Liver (tissue), 9 donors: ENCODE results near the gene PSMB10. TPM values are rescaled to one million over a fixed set of nuclear protein-coding genes. Genes with fewer than 3 reads are reported as not detected.

Experiments used
- DNase-seq: peaks from one replicate; pipeline ENCODE4 v3.0.0-alpha.2; 2017; ENCODE audit warnings: low spot score
- H3K27ac ChIP-seq, 2 donors: one replicate each; pipeline ENCODE4 v1.7.0; 2013; ENCODE audit warnings: inconsistent platforms in 2 of 2, low read length in 2 of 2, control low read depth in 1 of 2, low read depth in 1 of 2, mild to moderate bottlenecking in 1 of 2
- H3K27me3 ChIP-seq, 4 donors: one replicate each; pipeline versions ENCODE4 v1.6.1 to v1.7.0; 2013; ENCODE audit warnings: low read length in 3 of 4, inconsistent platforms in 1 of 4, mild to moderate bottlenecking in 1 of 4, moderate library complexity in 1 of 4; ENCODE audit not compliant: control insufficient read depth in 4 of 4, insufficient read depth in 4 of 4
- H3K36me3 ChIP-seq, 4 donors: one replicate each; pipeline versions ENCODE4 v1.6.1 to v1.7.0; 2013; ENCODE audit warnings: low read length in 3 of 4, mild to moderate bottlenecking in 3 of 4, low read depth in 1 of 4, moderate library complexity in 1 of 4; ENCODE audit not compliant: control insufficient read depth in 4 of 4, insufficient read depth in 3 of 4
- H3K4me1 ChIP-seq, 4 donors: one replicate each; pipeline versions ENCODE4 v1.6.1 to v1.7.0; 2013; ENCODE audit warnings: low read length in 3 of 4, mild to moderate bottlenecking in 3 of 4, moderate library complexity in 1 of 4; ENCODE audit not compliant: control insufficient read depth in 4 of 4, insufficient read depth in 4 of 4
- H3K4me3 ChIP-seq, 3 donors: one replicate each; pipeline versions ENCODE4 v1.6.1 to v1.7.0; 2013; ENCODE audit warnings: low read length in 3 of 3, control low read depth in 1 of 3, low read depth in 1 of 3, mild to moderate bottlenecking in 1 of 3
- H3K9ac ChIP-seq, 2 donors: one replicate each; pipeline ENCODE4 v1.7.0; 2013; ENCODE audit warnings: low read length in 2 of 2, mild to moderate bottlenecking in 2 of 2, moderate library complexity in 2 of 2, control low read depth in 1 of 2, low read depth in 1 of 2
- H3K9me3 ChIP-seq, 4 donors: one replicate each; pipeline versions ENCODE4 v1.6.1 to v1.7.0; 2013; ENCODE audit warnings: low read length in 3 of 4; ENCODE audit not compliant: control insufficient read depth in 4 of 4
- EGR1 ChIP-seq, 2 donors: IDR thresholded peaks; 2 replicates each; pipeline ENCODE4 v1.6.1; 2016 to 2018; ENCODE audit warnings: antibody characterized with exemption in 2 of 2, low read depth in 2 of 2
- FOXA1 ChIP-seq: IDR thresholded peaks from 2 replicates; pipeline ENCODE4 v1.6.1; 2016; ENCODE audit warnings: antibody characterized with exemption
- FOXA2 ChIP-seq: IDR thresholded peaks from 2 replicates; pipeline ENCODE4 v1.6.1; 2016; ENCODE audit warnings: antibody characterized with exemption
- GABPA ChIP-seq, 2 donors: IDR thresholded peaks in 1 of 2; conservative IDR thresholded peaks in 1 of 2; 2 replicates each; pipeline ENCODE4 v1.6.1; 2016; ENCODE audit warnings: antibody characterized with exemption in 2 of 2, mild to moderate bottlenecking in 1 of 2, moderate library complexity in 1 of 2
- HNF4A ChIP-seq, 2 donors: conservative IDR thresholded peaks; 2 replicates each; pipeline ENCODE4 v1.6.1; 2016; ENCODE audit warnings: antibody characterized with exemption in 2 of 2, mild to moderate bottlenecking in 2 of 2
- HNF4G ChIP-seq: IDR thresholded peaks from 2 replicates; pipeline ENCODE4 v1.6.1; 2016; ENCODE audit warnings: antibody characterized with exemption
- JUND ChIP-seq, 2 donors: IDR thresholded peaks; 2 replicates each; pipeline ENCODE4 v1.6.1; 2016; ENCODE audit warnings: antibody characterized with exemption in 2 of 2
- NR2F2 ChIP-seq: IDR thresholded peaks from 2 replicates; pipeline ENCODE4 v1.6.1; 2016; ENCODE audit warnings: antibody characterized with exemption
- RAD21 ChIP-seq, 2 donors: IDR thresholded peaks; 2 replicates each; pipeline ENCODE4 v1.6.1; 2016; ENCODE audit warnings: antibody characterized with exemption in 2 of 2, mild to moderate bottlenecking in 2 of 2
- RXRA ChIP-seq, 2 donors: IDR thresholded peaks; 2 replicates each; pipeline ENCODE4 v1.6.1; 2017 to 2018; ENCODE audit warnings: antibody characterized with exemption in 2 of 2, mild to moderate bottlenecking in 1 of 2
- SP1 ChIP-seq: IDR thresholded peaks from 2 replicates; pipeline ENCODE4 v1.6.1; 2018; ENCODE audit warnings: antibody characterized with exemption, mild to moderate bottlenecking
- TAF1 ChIP-seq: conservative IDR thresholded peaks from 2 replicates; pipeline ENCODE4 v1.6.1; 2016; ENCODE audit warnings: antibody characterized with exemption, mild to moderate bottlenecking
- YY1 ChIP-seq: IDR thresholded peaks from 2 replicates; pipeline ENCODE4 v1.6.1; 2016; ENCODE audit warnings: antibody characterized with exemption, mild to moderate bottlenecking
- WGBS: extraction: QIAGEN DNeasy Blood & Tissue Kit; methylation state at CpG from one replicate; pipeline ENCODE4 v1.1.7; 2013; 5-methylcytosine and 5-hydroxymethylcytosine counted together
- polyA plus RNA-seq, 2 donors: library from polyadenylated mRNA; stranded (reverse) in 1 of 2; unstranded in 1 of 2; fragments of 200-250 nt in 1 of 2; fragments of >200 nt in 1 of 2; fragmentation: Nextera tagmentation in 1 of 2; extraction: Ambion mirVana in 1 of 2; gene quantifications; one replicate each; pipeline versions ENCODE4 v1.2.1 to v1.2.3, GENCODE V29; 2013 to 2015
- total RNA-seq, 2 donors: library from RNA; depleted of rRNA; stranded (reverse); fragments of >200 nt; gene quantifications; one replicate each; pipeline ENCODE4 v1.2.3, GENCODE V29; 2014
- TF ChIP-seq, protein P1 (sequence below): IDR thresholded peaks from 2 replicates; pipeline ENCODE4 v1.6.1; 2016; ENCODE audit warnings: antibody characterized with exemption, mild to moderate bottlenecking
- TF ChIP-seq, protein P2 (sequence below): IDR thresholded peaks from 2 replicates; pipeline ENCODE4 v1.6.1; 2016; ENCODE audit warnings: antibody characterized with exemption
- TF ChIP-seq, protein P3 (sequence below): IDR thresholded peaks from 2 replicates; pipeline ENCODE4 v1.6.1; 2016; ENCODE audit warnings: antibody characterized with exemption
- TF ChIP-seq, protein P4 (sequence below): IDR thresholded peaks from 2 replicates; pipeline ENCODE4 v1.6.1; 2016; ENCODE audit warnings: antibody characterized with exemption
- TF ChIP-seq, protein P5 (sequence below): fragments of 150-350 bp; IDR thresholded peaks from 2 replicates; pipeline ENCODE4 v1.5.1; 2017; ENCODE audit warnings: improper control_type of control experiment, low read depth, low read length; ENCODE audit not compliant: missing input control
- donor health status: healthy.
- donor health status: healthy.
- donor health status: healthy.
- donor health status: healthy.
- donor health status: healthy.

Gene PSMB10
- total and polyA plus RNA-seq, 4 donors = 24.8 to 48.2 (median 32.3) TPM

DNA sequence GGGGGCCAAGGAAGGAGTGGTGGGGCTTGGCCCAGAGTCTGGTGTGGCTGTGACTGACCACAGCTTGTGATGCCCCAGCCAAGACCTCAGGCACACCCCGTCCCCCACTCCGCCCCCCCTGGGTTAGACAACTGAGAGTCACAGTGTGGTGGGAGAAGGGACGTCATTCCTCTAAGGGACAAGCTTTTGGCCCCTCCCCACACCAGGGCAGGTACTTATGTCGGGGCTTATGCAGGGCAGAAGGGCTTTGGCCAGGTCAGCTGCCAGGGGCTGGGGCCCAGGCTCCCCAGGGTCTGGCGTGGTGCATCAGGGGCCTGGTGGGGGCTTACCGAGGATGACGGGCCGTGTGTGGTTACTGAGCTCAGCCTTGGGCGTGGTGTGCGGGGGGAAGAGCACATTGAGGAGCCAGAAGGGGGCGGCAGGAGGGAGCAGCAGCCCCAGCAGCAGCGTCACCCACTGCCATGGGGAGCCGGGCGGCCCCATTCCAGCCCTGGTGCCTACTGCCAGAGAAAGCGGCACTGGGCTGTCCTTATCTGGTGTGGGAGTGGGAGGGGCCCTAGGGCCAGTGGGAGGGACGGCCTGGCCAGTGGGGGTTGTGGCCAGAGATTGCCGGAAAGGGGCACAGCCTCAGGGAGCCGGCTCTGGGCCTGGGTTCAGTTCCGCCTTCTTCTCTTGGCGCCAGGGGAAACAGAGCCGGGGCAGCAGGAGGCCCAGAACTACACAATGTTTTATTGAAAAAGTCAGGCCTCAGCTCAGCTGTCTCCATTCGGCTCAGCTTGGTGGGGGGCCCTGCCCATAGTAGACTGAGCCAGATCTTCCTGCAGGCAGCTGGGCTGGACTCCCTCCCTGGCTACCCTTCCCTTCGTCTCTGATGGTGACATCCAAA, 7.2 kb upstream of the PSMB10 start, which contains the start of gene LCAT:
TSS of gene LCAT (minus strand) at position 502 of the 886 bp plus-strand sequence. CDS start at position 483, 19 bp downstream.
- WGBS = 24% methylated on average over 23 of the region's 23 CpGs
- DNase-seq = peak; percentile 54
- peaks cover 12 to 39% (median 16%) of the 10 kb centered on the region in 4 donors for H3K36me3 ChIP-seq
- H3K27ac ChIP-seq = peak within 1 kb of the TSS; percentile 71 to 85
- H3K9ac ChIP-seq = no peak within 1 kb of the TSS
- peak in 1 of 2 donors; percentile 57 for TF ChIP-seq GABPA (IDR thresholded peaks at IDR 0.05 in 1 of 2, conservative IDR thresholded peaks at IDR 0.05 in 1 of 2)
- no peak for TF ChIP-seq NR2F2
- peak; percentile 60 for TF ChIP-seq YY1
- TF ChIP-seq, protein P1, sequence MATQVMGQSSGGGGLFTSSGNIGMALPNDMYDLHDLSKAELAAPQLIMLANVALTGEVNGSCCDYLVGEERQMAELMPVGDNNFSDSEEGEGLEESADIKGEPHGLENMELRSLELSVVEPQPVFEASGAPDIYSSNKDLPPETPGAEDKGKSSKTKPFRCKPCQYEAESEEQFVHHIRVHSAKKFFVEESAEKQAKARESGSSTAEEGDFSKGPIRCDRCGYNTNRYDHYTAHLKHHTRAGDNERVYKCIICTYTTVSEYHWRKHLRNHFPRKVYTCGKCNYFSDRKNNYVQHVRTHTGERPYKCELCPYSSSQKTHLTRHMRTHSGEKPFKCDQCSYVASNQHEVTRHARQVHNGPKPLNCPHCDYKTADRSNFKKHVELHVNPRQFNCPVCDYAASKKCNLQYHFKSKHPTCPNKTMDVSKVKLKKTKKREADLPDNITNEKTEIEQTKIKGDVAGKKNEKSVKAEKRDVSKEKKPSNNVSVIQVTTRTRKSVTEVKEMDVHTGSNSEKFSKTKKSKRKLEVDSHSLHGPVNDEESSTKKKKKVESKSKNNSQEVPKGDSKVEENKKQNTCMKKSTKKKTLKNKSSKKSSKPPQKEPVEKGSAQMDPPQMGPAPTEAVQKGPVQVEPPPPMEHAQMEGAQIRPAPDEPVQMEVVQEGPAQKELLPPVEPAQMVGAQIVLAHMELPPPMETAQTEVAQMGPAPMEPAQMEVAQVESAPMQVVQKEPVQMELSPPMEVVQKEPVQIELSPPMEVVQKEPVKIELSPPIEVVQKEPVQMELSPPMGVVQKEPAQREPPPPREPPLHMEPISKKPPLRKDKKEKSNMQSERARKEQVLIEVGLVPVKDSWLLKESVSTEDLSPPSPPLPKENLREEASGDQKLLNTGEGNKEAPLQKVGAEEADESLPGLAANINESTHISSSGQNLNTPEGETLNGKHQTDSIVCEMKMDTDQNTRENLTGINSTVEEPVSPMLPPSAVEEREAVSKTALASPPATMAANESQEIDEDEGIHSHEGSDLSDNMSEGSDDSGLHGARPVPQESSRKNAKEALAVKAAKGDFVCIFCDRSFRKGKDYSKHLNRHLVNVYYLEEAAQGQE = peak; percentile 85
- TF ChIP-seq, protein P2, sequence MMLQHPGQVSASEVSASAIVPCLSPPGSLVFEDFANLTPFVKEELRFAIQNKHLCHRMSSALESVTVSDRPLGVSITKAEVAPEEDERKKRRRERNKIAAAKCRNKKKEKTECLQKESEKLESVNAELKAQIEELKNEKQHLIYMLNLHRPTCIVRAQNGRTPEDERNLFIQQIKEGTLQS = no peak
- TF ChIP-seq, protein P3, sequence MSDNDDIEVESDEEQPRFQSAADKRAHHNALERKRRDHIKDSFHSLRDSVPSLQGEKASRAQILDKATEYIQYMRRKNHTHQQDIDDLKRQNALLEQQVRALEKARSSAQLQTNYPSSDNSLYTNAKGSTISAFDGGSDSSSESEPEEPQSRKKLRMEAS = no peak
- TF ChIP-seq SP1 = peak; percentile 66
- TF ChIP-seq HNF4G = peak; percentile 5
- TF ChIP-seq HNF4A (conservative IDR thresholded peaks at IDR 0.05) = peak; percentile 15 to 52
- peak; percentile 15 for TF ChIP-seq FOXA1
- peak; percentile 58 to 72 for TF ChIP-seq RXRA (IDR thresholded peaks at IDR 0.05)
- peak in 1 of 2 donors; percentile 49 for TF ChIP-seq EGR1 (IDR thresholded peaks at IDR 0.05; ENCODE audit: low read depth in 2 of 2)
- TF ChIP-seq, protein P4, sequence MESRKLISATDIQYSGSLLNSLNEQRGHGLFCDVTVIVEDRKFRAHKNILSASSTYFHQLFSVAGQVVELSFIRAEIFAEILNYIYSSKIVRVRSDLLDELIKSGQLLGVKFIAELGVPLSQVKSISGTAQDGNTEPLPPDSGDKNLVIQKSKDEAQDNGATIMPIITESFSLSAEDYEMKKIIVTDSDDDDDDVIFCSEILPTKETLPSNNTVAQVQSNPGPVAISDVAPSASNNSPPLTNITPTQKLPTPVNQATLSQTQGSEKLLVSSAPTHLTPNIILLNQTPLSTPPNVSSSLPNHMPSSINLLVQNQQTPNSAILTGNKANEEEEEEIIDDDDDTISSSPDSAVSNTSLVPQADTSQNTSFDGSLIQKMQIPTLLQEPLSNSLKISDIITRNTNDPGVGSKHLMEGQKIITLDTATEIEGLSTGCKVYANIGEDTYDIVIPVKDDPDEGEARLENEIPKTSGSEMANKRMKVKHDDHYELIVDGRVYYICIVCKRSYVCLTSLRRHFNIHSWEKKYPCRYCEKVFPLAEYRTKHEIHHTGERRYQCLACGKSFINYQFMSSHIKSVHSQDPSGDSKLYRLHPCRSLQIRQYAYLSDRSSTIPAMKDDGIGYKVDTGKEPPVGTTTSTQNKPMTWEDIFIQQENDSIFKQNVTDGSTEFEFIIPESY = no peak
- TF ChIP-seq, protein P5, sequence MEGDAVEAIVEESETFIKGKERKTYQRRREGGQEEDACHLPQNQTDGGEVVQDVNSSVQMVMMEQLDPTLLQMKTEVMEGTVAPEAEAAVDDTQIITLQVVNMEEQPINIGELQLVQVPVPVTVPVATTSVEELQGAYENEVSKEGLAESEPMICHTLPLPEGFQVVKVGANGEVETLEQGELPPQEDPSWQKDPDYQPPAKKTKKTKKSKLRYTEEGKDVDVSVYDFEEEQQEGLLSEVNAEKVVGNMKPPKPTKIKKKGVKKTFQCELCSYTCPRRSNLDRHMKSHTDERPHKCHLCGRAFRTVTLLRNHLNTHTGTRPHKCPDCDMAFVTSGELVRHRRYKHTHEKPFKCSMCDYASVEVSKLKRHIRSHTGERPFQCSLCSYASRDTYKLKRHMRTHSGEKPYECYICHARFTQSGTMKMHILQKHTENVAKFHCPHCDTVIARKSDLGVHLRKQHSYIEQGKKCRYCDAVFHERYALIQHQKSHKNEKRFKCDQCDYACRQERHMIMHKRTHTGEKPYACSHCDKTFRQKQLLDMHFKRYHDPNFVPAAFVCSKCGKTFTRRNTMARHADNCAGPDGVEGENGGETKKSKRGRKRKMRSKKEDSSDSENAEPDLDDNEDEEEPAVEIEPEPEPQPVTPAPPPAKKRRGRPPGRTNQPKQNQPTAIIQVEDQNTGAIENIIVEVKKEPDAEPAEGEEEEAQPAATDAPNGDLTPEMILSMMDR = no peak
- TF ChIP-seq JUND (IDR thresholded peaks at IDR 0.05) = no peak
- no peak for TF ChIP-seq FOXA2
- no peak for TF ChIP-seq TAF1
- TF ChIP-seq RAD21 (IDR thresholded peaks at IDR 0.05) = peak in 1 of 2 donors; percentile 33
- peaks cover 9 to 55% (median 36%) of the 10 kb centered on the region in 4 donors for H3K4me1 ChIP-seq
- H3K9me3 ChIP-seq = no peaks in the 10 kb centered on the region
- no peaks in the 10 kb centered on the region for H3K27me3 ChIP-seq
- H3K4me3 ChIP-seq = peak within 1 kb of the TSS; percentile 59 to 72 (median 62)
